Fibroblast of lung (primary cell): ENCODE data around the gene ST6GAL2.

Experiments used
- CTCF ChIP-seq, 2 donors: IDR thresholded peaks in 1 of 2; conservative IDR thresholded peaks in 1 of 2; 1 replicate in 1 of 2; 2 replicates in 1 of 2; pipeline ENCODE4 v1.5.1; 2011 to 2012; ENCODE audit warnings: low read length in 2 of 2, control low read depth in 1 of 2, inconsistent platforms in 1 of 2, low read depth in 1 of 2, mild to moderate bottlenecking in 1 of 2
- EZH2 ChIP-seq: IDR thresholded peaks from 2 replicates; pipeline ENCODE4 v1.5.1; 2012; ENCODE audit warnings: low read length, control low read depth, mild to moderate bottlenecking; ENCODE audit errors: missing control alignments

GRCh38 chr2:106868275-106868674 is 17.7 kb downstream of the ST6GAL2 start:
- TF ChIP-seq CTCF (conservative IDR thresholded peaks at IDR 0.05 in 1 of 2, IDR thresholded peaks at IDR 0.05 in 1 of 2; ENCODE audit: low read depth in 1 of 2, low read length in 2 of 2) (no peak), EZH2 (no peak)
